GM18870 (cell line): ENCODE results near the gene COL25A1.
"Not testable (repeated sequence)": the region's sequence is repeated elsewhere in the genome, so short reads cannot be mapped to it uniquely, and the experiment has no call there.

Experiments
- ATAC-seq: cut with Tn5 transposase; IDR thresholded peaks from one replicate; pipeline ENCODE4 v1.9.1; 2021; ENCODE audit warnings: moderate library complexity; ENCODE audit not compliant: unreplicated experiment

COL25A1 gene

GRCh38 chr4:108972613-108973283, 329.7 kb downstream of the COL25A1 start:
- ATAC-seq = peak; percentile 66

GRCh38 chr4:108971473-108971872, 331.0 kb downstream of the COL25A1 start:
- ATAC-seq = no peak

GRCh38 chr4:108965472-108966076, 336.9 kb downstream of the COL25A1 start:
- ATAC-seq = no peak

- no peak for ATAC-seq
These were observed 337.4 kb downstream of the COL25A1 start for GRCh38 chr4:108965016-108965415.

- ATAC-seq = no peak
These were observed 338.5 kb downstream of the COL25A1 start for GRCh38 chr4:108963910-108964309.

GRCh38 chr4:108959491-108959890, 343.0 kb downstream of the COL25A1 start:
- ATAC-seq = no peak

GRCh38 chr4:108954880-108955279, 347.6 kb downstream of the COL25A1 start:
- no peak for ATAC-seq

- no peak for ATAC-seq
These were observed 348.5 kb downstream of the COL25A1 start for GRCh38 chr4:108953941-108954340.

GRCh38 chr4:108950158-108950915, 352.1 kb downstream of the COL25A1 start:
- ATAC-seq = no peak

- no peak for ATAC-seq
These were observed 354.9 kb downstream of the COL25A1 start for GRCh38 chr4:108947526-108947925.

GRCh38 chr4:108946237-108946636, 356.2 kb downstream of the COL25A1 start:
- ATAC-seq = no peak

- ATAC-seq = no peak
These were observed 358.4 kb downstream of the COL25A1 start for GRCh38 chr4:108943976-108944591.

GRCh38 chr4:108943371-108943770, 359.1 kb downstream of the COL25A1 start:
- no peak for ATAC-seq

GRCh38 chr4:108941904-108942430, 360.5 kb downstream of the COL25A1 start:
- no peak for ATAC-seq

- no peak for ATAC-seq
These were observed 361.8 kb downstream of the COL25A1 start for GRCh38 chr4:108940634-108941033.

- ATAC-seq = no peak
These were observed 362.3 kb downstream of the COL25A1 start for GRCh38 chr4:108940149-108940548.

GRCh38 chr4:108937066-108937465, 365.4 kb downstream of the COL25A1 start:
- ATAC-seq = no peak

GRCh38 chr4:108933925-108934324, 368.5 kb downstream of the COL25A1 start:
- ATAC-seq = not testable (repeated sequence)

- ATAC-seq = no peak
These were observed 369.4 kb downstream of the COL25A1 start for GRCh38 chr4:108933046-108933445.

GRCh38 chr4:108931926-108932325, 370.5 kb downstream of the COL25A1 start:
- ATAC-seq = no peak

- ATAC-seq = no peak
These were observed 372.3 kb downstream of the COL25A1 start for GRCh38 chr4:108930186-108930585.
